AG09319 (cell line): ENCODE measurements around the gene TMEM117.

Source experiments
- DNase-seq: peaks from one replicate; pipeline ENCODE4 v3.0.0-alpha.2; 2010; ENCODE audit warnings: low read depth; ENCODE audit errors: extremely low read depth
- CTCF ChIP-seq: IDR thresholded peaks from 2 replicates; pipeline ENCODE4 v1.5.1; 2011; ENCODE audit warnings: low read depth, mild to moderate bottlenecking, inconsistent platforms, low read length, moderate library complexity

The TMEM117 gene

GRCh38 chr12:43872396-43872795, 36.5 kb downstream of the TMEM117 start:
- no peak for TF ChIP-seq CTCF
- DNase-seq, result no peak

- no peak for DNase-seq
- TF ChIP-seq CTCF, result no peak
These were observed 42.2 kb downstream of the TMEM117 start for GRCh38 chr12:43878050-43878449.

- TF ChIP-seq CTCF, result no peak
- no peak for DNase-seq
These were observed 44.7 kb downstream of the TMEM117 start for GRCh38 chr12:43880547-43880946.

GRCh38 chr12:43882578-43883178, 46.8 kb downstream of the TMEM117 start:
- DNase-seq, result peak; percentile 34
- TF ChIP-seq CTCF, result peak; percentile 89

GRCh38 chr12:43883311-43883710, 47.4 kb downstream of the TMEM117 start:
- DNase-seq, result no peak
- TF ChIP-seq CTCF, result no peak

- no peak for TF ChIP-seq CTCF
- DNase-seq, result no peak
These were observed 47.9 kb downstream of the TMEM117 start for GRCh38 chr12:43883748-43884147.

GRCh38 chr12:43884683-43885410, 49.0 kb downstream of the TMEM117 start:
- TF ChIP-seq CTCF, result no peak
- no peak for DNase-seq
